Neuron (in vitro differentiated cells): Measurements from ENCODE around the gene POLR3K.

ENCODE experiments used
- H2AFZ ChIP-seq: one replicate; pipeline ENCODE4 v1.6.1; 2013; ENCODE audit warnings: low read depth, mild to moderate bottlenecking, inconsistent platforms, low read length, moderate library complexity
- H3K27me3 ChIP-seq: one replicate; pipeline ENCODE4 v1.6.1; 2013; ENCODE audit warnings: low read length; ENCODE audit not compliant: insufficient read depth
- H3K36me3 ChIP-seq: one replicate; pipeline ENCODE4 v1.6.1; 2013; ENCODE audit warnings: low read length; ENCODE audit not compliant: insufficient read depth
- H3K4me1 ChIP-seq: one replicate; pipeline ENCODE4 v1.6.1; 2013; ENCODE audit warnings: low read length; ENCODE audit not compliant: insufficient read depth
- H3K4me3 ChIP-seq: 2 replicates; pipeline ENCODE4 v1.5.1; 2013; ENCODE audit warnings: mild to moderate bottlenecking, low read length, moderate library complexity
- H3K9me3 ChIP-seq: one replicate; pipeline ENCODE4 v1.6.1; 2013; ENCODE audit warnings: low read length

The POLR3K gene

GRCh38 chr16:85865-86264 lies 32.5 kb upstream of the POLR3K start:
- Histone ChIP-seq H3K36me3 (peaks cover 50% of the 10 kb centered on the region), H2AFZ (no peak overlapping the region), H3K4me3 (no peak overlapping the region), H3K9me3 (no peaks in the 10 kb centered on the region), H3K27me3 (no peaks in the 10 kb centered on the region), H3K4me1 (no peaks in the 10 kb centered on the region)

GRCh38 chr16:85407-85782 lies 32.0 kb upstream of the POLR3K start:
- no peak overlapping the region for H3K4me3 ChIP-seq
- H3K4me1 ChIP-seq, result no peaks in the 10 kb centered on the region
- H3K27me3 ChIP-seq, result no peaks in the 10 kb centered on the region
- peaks cover 52% of the 10 kb centered on the region for H3K36me3 ChIP-seq
- no peak overlapping the region for H2AFZ ChIP-seq
- no peaks in the 10 kb centered on the region for H3K9me3 ChIP-seq

- Histone ChIP-seq H3K36me3 (peaks cover 53% of the 10 kb centered on the region), H3K4me1 (no peaks in the 10 kb centered on the region), H3K27me3 (no peaks in the 10 kb centered on the region), H3K4me3 (no peak overlapping the region), H3K9me3 (no peaks in the 10 kb centered on the region), H2AFZ (no peak overlapping the region)
Measured at GRCh38 chr16:84718-85406, 31.5 kb upstream of the POLR3K start.

GRCh38 chr16:83781-84615 lies 30.6 kb upstream of the POLR3K start:
- H3K4me3 ChIP-seq, result no peak overlapping the region
- peaks cover 50% of the 10 kb centered on the region for H3K36me3 ChIP-seq
- H3K9me3 ChIP-seq, result no peaks in the 10 kb centered on the region
- peaks cover under 1% of the 10 kb centered on the region for H3K4me1 ChIP-seq
- H3K27me3 ChIP-seq, result no peaks in the 10 kb centered on the region
- H2AFZ ChIP-seq, result no peak overlapping the region

GRCh38 chr16:83060-83603 lies 29.7 kb upstream of the POLR3K start:
- Histone ChIP-seq H2AFZ (no peak overlapping the region), H3K4me3 (no peak overlapping the region), H3K9me3 (no peaks in the 10 kb centered on the region), H3K36me3 (peaks cover 43% of the 10 kb centered on the region), H3K27me3 (no peaks in the 10 kb centered on the region), H3K4me1 (peaks cover 8% of the 10 kb centered on the region)

GRCh38 chr16:79151-80054 lies 26.0 kb upstream of the POLR3K start:
- Histone ChIP-seq H3K9me3 (no peaks in the 10 kb centered on the region), H2AFZ (no peak overlapping the region), H3K36me3 (peaks cover 16% of the 10 kb centered on the region), H3K4me1 (peaks cover 37% of the 10 kb centered on the region), H3K4me3 (peak overlapping the region; percentile 68), H3K27me3 (no peaks in the 10 kb centered on the region)

GRCh38 chr16:78444-79150 lies 25.2 kb upstream of the POLR3K start:
- H3K36me3 ChIP-seq, result peaks cover 13% of the 10 kb centered on the region
- H3K9me3 ChIP-seq, result no peaks in the 10 kb centered on the region
- peak overlapping the region; percentile 91 for H2AFZ ChIP-seq
- H3K27me3 ChIP-seq, result no peaks in the 10 kb centered on the region
- peaks cover 45% of the 10 kb centered on the region for H3K4me1 ChIP-seq
- peak overlapping the region; percentile 68 for H3K4me3 ChIP-seq

- no peaks in the 10 kb centered on the region for H3K27me3 ChIP-seq
- no peaks in the 10 kb centered on the region for H3K9me3 ChIP-seq
- H3K36me3 ChIP-seq, result peaks cover 13% of the 10 kb centered on the region
- peak within 1 kb of the TSS; percentile 91 for H2AFZ ChIP-seq
- peak within 1 kb of the TSS; percentile 68 for H3K4me3 ChIP-seq
- peaks cover 47% of the 10 kb centered on the region for H3K4me1 ChIP-seq
Measured at GRCh38 chr16:77807-78443, 24.5 kb upstream of the POLR3K start, which contains the start of gene MPG. MPG (plus strand) TSS chr16:78225; CDS start chr16:78310, 85 bp downstream.

GRCh38 chr16:77273-77806 lies 23.9 kb upstream of the POLR3K start:
- H2AFZ ChIP-seq, result peak overlapping the region; percentile 91
- no peaks in the 10 kb centered on the region for H3K9me3 ChIP-seq
- H3K27me3 ChIP-seq, result no peaks in the 10 kb centered on the region
- H3K4me3 ChIP-seq, result peak overlapping the region; percentile 68
- peaks cover 50% of the 10 kb centered on the region for H3K4me1 ChIP-seq
- peaks cover 13% of the 10 kb centered on the region for H3K36me3 ChIP-seq

GRCh38 chr16:76535-77272 lies 23.3 kb upstream of the POLR3K start:
- H2AFZ ChIP-seq, result peak overlapping the region; percentile 91
- peak overlapping the region; percentile 68 for H3K4me3 ChIP-seq
- no peaks in the 10 kb centered on the region for H3K27me3 ChIP-seq
- peaks cover 50% of the 10 kb centered on the region for H3K4me1 ChIP-seq
- H3K9me3 ChIP-seq, result no peaks in the 10 kb centered on the region
- H3K36me3 ChIP-seq, result peaks cover 13% of the 10 kb centered on the region
